ENCODE measurements around the gene FGD5.

GRCh38 chr3:14976317-14976716, 157.6 kb downstream of the FGD5 start:
- TF ChIP-seq CTCF (IDR thresholded peaks at IDR 0.05) = no peak
- TF ChIP-seq POLR2A (IDR thresholded peaks at IDR 0.05) = no peak

Data from esophagus squamous epithelium (tissue), 4 donors.